Measurements from ENCODE around the gene ANKS6. TPM values are rescaled to one million over a fixed set of nuclear protein-coding genes. Genes with fewer than 3 reads are reported as not detected.

Gene ANKS6
- total RNA-seq, 1 donor from 2014 or later: 16.0 TPM

DNA sequence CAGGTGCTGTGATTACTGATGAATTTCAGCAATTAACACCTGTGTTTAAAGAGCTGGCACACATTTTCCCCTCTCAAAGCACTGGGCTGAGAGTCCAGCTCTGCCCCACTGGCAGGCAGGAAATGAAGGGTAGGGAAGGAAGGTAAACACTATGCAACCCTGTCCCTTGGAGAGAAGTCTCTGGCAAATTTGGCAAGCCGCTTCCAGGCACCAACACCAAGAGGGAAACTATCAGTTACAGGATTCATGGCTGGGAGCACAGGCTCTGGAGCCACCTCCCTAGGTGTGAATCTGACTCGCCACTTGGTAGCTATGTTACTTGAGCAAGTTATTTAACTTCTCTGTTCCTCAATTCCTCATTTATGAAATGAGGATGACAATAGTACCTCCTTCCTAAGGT is 3.3 kb downstream of the ANKS6 start:
- no peak for DNase-seq (ENCODE audit: low spot score)
- Histone ChIP-seq H3K27me3 (peaks cover 21% of the 10 kb centered on the region), H3K9ac (no peak overlapping the region), H3K27ac (no peak overlapping the region), H3K9me3 (ENCODE audit: low read depth) (no peaks in the 10 kb centered on the region), H3K4me3 (no peak overlapping the region), H3K36me3 (no peaks in the 10 kb centered on the region), H2AFZ (replicated peaks) (no peak overlapping the region), H3F3A (ENCODE audit: low read depth) (peaks cover 9% of the 10 kb centered on the region), H4K20me1 (ENCODE audit: low read depth) (peaks cover 49% of the 10 kb centered on the region), H3K4me1 (peaks cover 26% of the 10 kb centered on the region), H3K79me2 (ENCODE audit: low read depth) (peaks cover 44% of the 10 kb centered on the region), H3K4me2 (no peak overlapping the region)
- H3K9me3 Mint-ChIP-seq: peaks cover 3% of the 10 kb centered on the region
- TF ChIP-seq EZH2phosphoT487 (IDR thresholded peaks at IDR 0.05) (no peak), EZH2 (IDR thresholded peaks at IDR 0.05) (no peak)
- TF ChIP-seq, protein P1, sequence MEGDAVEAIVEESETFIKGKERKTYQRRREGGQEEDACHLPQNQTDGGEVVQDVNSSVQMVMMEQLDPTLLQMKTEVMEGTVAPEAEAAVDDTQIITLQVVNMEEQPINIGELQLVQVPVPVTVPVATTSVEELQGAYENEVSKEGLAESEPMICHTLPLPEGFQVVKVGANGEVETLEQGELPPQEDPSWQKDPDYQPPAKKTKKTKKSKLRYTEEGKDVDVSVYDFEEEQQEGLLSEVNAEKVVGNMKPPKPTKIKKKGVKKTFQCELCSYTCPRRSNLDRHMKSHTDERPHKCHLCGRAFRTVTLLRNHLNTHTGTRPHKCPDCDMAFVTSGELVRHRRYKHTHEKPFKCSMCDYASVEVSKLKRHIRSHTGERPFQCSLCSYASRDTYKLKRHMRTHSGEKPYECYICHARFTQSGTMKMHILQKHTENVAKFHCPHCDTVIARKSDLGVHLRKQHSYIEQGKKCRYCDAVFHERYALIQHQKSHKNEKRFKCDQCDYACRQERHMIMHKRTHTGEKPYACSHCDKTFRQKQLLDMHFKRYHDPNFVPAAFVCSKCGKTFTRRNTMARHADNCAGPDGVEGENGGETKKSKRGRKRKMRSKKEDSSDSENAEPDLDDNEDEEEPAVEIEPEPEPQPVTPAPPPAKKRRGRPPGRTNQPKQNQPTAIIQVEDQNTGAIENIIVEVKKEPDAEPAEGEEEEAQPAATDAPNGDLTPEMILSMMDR (IDR thresholded peaks at IDR 0.05): no peak
- H3K27me3 Mint-ChIP-seq (ENCODE audit: insufficient read depth, low read depth): peaks cover 4% of the 10 kb centered on the region
- no peak overlapping the region for H3K27ac Mint-ChIP-seq
- peaks cover 11% of the 10 kb centered on the region for H3K36me3 Mint-ChIP-seq
- H3K4me1 Mint-ChIP-seq: peaks cover 40% of the 10 kb centered on the region
- H3K4me3 Mint-ChIP-seq: no peak overlapping the region

DNA sequence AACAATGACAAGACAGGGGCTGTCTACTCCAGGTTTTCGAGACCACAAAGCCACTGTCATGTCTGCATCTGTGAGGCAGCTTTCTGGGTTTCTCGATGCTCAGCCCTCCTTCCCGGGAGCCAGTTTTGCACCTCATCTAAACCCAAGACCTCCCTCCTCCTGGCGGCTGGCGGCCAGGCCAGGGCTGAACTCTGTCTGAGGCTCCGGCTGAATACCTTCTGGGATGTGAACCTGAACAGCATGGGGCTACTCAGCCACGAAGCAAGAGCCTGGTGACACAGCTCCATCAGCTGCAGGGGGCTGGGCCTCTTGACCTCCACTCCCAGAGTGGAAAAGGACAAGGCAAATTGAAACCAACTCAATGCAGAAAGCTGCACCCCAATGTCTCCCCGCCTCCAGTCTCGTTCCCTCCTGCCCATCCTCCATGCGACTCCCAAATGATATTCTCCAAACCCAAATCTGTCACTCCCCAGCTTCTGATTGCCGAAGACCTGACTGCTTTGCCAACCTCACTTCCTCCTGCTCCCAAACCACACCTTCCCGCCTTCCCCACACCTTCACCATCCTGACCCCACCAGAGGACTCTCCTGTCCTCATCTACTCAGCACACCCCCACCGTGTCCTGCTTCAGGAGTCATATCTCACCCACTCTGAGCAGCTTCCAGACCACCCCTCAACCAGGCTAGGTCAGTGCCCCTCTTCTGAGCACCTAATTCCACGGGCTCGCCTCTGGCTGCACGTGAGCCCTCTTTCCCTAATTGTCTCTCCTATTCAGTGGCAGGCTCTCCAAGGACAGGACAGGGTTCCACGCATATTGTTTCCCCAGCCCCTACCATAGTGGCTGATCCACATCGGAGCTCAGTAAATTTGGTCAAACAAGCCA is 4.5 kb downstream of the ANKS6 start:
- DNase-seq (ENCODE audit: low spot score): peak; percentile 45
- H3K36me3 ChIP-seq: no peaks in the 10 kb centered on the region
- peak overlapping the region; percentile 18 for H2AFZ ChIP-seq (replicated peaks)
- peak overlapping the region; percentile 37 for H3K4me2 ChIP-seq
- TF ChIP-seq EZH2phosphoT487 (IDR thresholded peaks at IDR 0.05): no peak
- TF ChIP-seq, protein P1 (IDR thresholded peaks at IDR 0.05): no peak
- TF ChIP-seq EZH2 (IDR thresholded peaks at IDR 0.05): no peak
- H3K27ac ChIP-seq: peak overlapping the region; percentile 26
- H3K79me2 ChIP-seq (ENCODE audit: low read depth): peaks cover 44% of the 10 kb centered on the region
- peaks cover 10% of the 10 kb centered on the region for H3K27me3 ChIP-seq
- peaks cover 9% of the 10 kb centered on the region for H3F3A ChIP-seq (ENCODE audit: low read depth)
- H3K36me3 Mint-ChIP-seq: peaks cover 10% of the 10 kb centered on the region
- H3K4me3 Mint-ChIP-seq: peak overlapping the region; percentile 15
- H3K27ac Mint-ChIP-seq: peak overlapping the region; percentile 76
- H3K9ac ChIP-seq: no peak overlapping the region
- H3K9me3 ChIP-seq (ENCODE audit: low read depth): no peaks in the 10 kb centered on the region
- peaks cover 50% of the 10 kb centered on the region for H4K20me1 ChIP-seq (ENCODE audit: low read depth)
- H3K9me3 Mint-ChIP-seq: no peaks in the 10 kb centered on the region
- peaks cover 36% of the 10 kb centered on the region for H3K4me1 Mint-ChIP-seq
- no peaks in the 10 kb centered on the region for H3K27me3 Mint-ChIP-seq (ENCODE audit: insufficient read depth, low read depth)
- no peak overlapping the region for H3K4me3 ChIP-seq
- H3K4me1 ChIP-seq: peaks cover 26% of the 10 kb centered on the region

DNA sequence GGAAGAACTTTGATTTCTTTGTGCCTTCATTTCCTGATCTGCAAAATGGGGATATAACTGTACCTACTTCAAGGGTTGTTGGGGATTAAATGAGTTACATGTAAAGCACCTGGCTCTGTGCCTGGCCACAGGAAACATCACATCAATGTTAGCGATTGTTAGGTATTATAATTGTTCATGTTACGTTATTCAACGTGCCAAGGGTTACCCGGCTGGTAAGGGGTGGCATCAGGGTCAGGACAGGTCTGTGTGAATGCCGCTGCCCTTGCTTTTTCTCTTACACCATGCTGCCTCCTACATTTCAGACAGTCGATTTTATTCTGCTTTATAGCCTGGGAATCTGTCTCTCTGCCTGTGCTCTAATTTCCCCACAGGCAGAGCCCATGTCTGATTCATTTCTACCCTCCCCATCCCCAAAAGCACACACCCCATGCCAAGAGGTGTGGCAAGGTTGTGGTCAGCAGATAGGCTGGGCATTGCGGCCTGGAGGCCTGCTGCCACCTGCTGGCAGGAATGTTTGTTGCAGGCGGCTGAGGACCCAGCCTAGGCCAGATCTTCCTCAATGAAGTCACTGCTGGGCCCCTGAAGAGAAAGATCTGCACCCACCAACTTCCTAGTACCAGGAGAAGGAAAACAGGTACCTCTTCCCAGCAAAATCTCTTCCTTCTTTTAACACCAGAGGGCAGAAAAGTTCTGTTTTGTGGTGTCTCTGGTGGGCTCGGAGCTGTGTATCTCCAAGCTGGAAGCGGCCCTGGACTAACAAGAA is 5.3 kb downstream of the ANKS6 start:
- no peak overlapping the region for H3K4me3 ChIP-seq
- DNase-seq (ENCODE audit: low spot score): peak; percentile 80
- H3K4me3 Mint-ChIP-seq: no peak overlapping the region
- peaks cover 55% of the 10 kb centered on the region for H4K20me1 ChIP-seq (ENCODE audit: low read depth)
- no peak for TF ChIP-seq EZH2 (IDR thresholded peaks at IDR 0.05)
- TF ChIP-seq, protein P1 (IDR thresholded peaks at IDR 0.05): peak; percentile 99
- no peak for TF ChIP-seq EZH2phosphoT487 (IDR thresholded peaks at IDR 0.05)
- no peaks in the 10 kb centered on the region for H3K36me3 ChIP-seq
- peak overlapping the region; percentile 26 for H3K27ac ChIP-seq
- no peaks in the 10 kb centered on the region for H3K9me3 ChIP-seq (ENCODE audit: low read depth)
- peaks cover 9% of the 10 kb centered on the region for H3F3A ChIP-seq (ENCODE audit: low read depth)
- no peaks in the 10 kb centered on the region for H3K27me3 Mint-ChIP-seq (ENCODE audit: insufficient read depth, low read depth)
- H3K9ac ChIP-seq: no peak overlapping the region
- H3K79me2 ChIP-seq (ENCODE audit: low read depth): peaks cover 44% of the 10 kb centered on the region
- H2AFZ ChIP-seq (replicated peaks): peak overlapping the region; percentile 18
- H3K27ac Mint-ChIP-seq: peak overlapping the region; percentile 76
- no peaks in the 10 kb centered on the region for H3K9me3 Mint-ChIP-seq
- peaks cover 34% of the 10 kb centered on the region for H3K4me1 Mint-ChIP-seq
- peaks cover 10% of the 10 kb centered on the region for H3K36me3 Mint-ChIP-seq
- peaks cover 7% of the 10 kb centered on the region for H3K27me3 ChIP-seq
- H3K4me1 ChIP-seq: peaks cover 26% of the 10 kb centered on the region
- H3K4me2 ChIP-seq: peak overlapping the region; percentile 37
